Stomach (tissue), 4 donors: ENCODE results near the gene TIMM29.

Experiments
- POLR2A ChIP-seq, 4 donors: fragments of 450-650 bp; IDR thresholded peaks; one replicate each; pipeline ENCODE4 v1.6.1; 2016; ENCODE audit warnings: antibody characterized with exemption in 4 of 4, control low read depth in 2 of 4, mild to moderate bottlenecking in 1 of 4, moderate library complexity in 1 of 4
- TF ChIP-seq, protein P1 (sequence below), 7 experiments: fragments of 450-650 bp in 4 of 7; fragments of 200-600 bp in 3 of 7; sonication (generic) in 3 of 7; IDR thresholded peaks; one replicate each; pipeline ENCODE4 v1.5.1; 2016 to 2019; ENCODE audit warnings: antibody characterized with exemption in 7 of 7, control low read depth in 2 of 7, mild to moderate bottlenecking in 1 of 7

GRCh38 chr19:10929402-10929794 is 787 bp downstream of the TIMM29 start:
- TF ChIP-seq, protein P1, sequence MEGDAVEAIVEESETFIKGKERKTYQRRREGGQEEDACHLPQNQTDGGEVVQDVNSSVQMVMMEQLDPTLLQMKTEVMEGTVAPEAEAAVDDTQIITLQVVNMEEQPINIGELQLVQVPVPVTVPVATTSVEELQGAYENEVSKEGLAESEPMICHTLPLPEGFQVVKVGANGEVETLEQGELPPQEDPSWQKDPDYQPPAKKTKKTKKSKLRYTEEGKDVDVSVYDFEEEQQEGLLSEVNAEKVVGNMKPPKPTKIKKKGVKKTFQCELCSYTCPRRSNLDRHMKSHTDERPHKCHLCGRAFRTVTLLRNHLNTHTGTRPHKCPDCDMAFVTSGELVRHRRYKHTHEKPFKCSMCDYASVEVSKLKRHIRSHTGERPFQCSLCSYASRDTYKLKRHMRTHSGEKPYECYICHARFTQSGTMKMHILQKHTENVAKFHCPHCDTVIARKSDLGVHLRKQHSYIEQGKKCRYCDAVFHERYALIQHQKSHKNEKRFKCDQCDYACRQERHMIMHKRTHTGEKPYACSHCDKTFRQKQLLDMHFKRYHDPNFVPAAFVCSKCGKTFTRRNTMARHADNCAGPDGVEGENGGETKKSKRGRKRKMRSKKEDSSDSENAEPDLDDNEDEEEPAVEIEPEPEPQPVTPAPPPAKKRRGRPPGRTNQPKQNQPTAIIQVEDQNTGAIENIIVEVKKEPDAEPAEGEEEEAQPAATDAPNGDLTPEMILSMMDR (IDR thresholded peaks at IDR 0.05): no peak
- TF ChIP-seq POLR2A (IDR thresholded peaks at IDR 0.05): no peak
